CD8-positive, alpha-beta memory T cell (primary cell): ENCODE data around the gene MT1M. TPM values are rescaled to one million over a fixed set of nuclear protein-coding genes. Genes with fewer than 3 reads are reported as not detected.

Experiments
- CTCF ChIA-PET: fragments of 350-600 bp; sonication (Branson Sonifier 250); formaldehyde crosslinking; loops from one replicate; lab custom pipeline; 2021; ENCODE audit warnings: antibody characterized with exemption; lab: Charles Lee
- POLR2A ChIA-PET: fragments of 350-600 bp; sonication (Branson Sonifier 250); formaldehyde crosslinking; loops from one replicate; lab custom pipeline; 2021; ENCODE audit warnings: antibody characterized with exemption; lab: Charles Lee
- DNase-seq, 5 donors: peaks; one replicate each; pipeline versions ENCODE4 v3.0.0 to v3.0.0-alpha.2; 2020 to 2022; ENCODE audit warnings: mixed read lengths in 1 of 5
- H3K27ac ChIP-seq: one replicate; pipeline ENCODE4 v1.7.0; 2013; ENCODE audit warnings: low read depth, mild to moderate bottlenecking, low read length, moderate library complexity
- H3K27me3 ChIP-seq: 2 replicates; pipeline ENCODE4 v1.7.0; 2013; ENCODE audit warnings: low read length, mild to moderate bottlenecking; ENCODE audit not compliant: insufficient read depth, poor library complexity, severe bottlenecking
- H3K36me3 ChIP-seq: 2 replicates; pipeline ENCODE4 v1.7.0; 2013; ENCODE audit warnings: mild to moderate bottlenecking, low read length, moderate library complexity; ENCODE audit not compliant: insufficient read depth
- H3K4me1 ChIP-seq: 2 replicates; pipeline ENCODE4 v1.7.0; 2013; ENCODE audit warnings: mild to moderate bottlenecking, low read length, moderate library complexity; ENCODE audit not compliant: insufficient read depth
- H3K4me3 ChIP-seq: 2 replicates; pipeline ENCODE4 v1.7.0; 2013; ENCODE audit warnings: mild to moderate bottlenecking, low read length
- H3K9me3 ChIP-seq: 2 replicates; pipeline ENCODE4 v1.7.0; 2013; ENCODE audit warnings: mild to moderate bottlenecking, low read length
- H3K27ac Mint-ChIP-seq, 8 donors: one replicate each; pipeline ENCODE4 v1.8.0; 2020 to 2021; ENCODE audit warnings: mixed read lengths in 8 of 8, mild to moderate bottlenecking in 6 of 8, inconsistent platforms in 3 of 8, moderate library complexity in 3 of 8
- H3K27me3 Mint-ChIP-seq, 2 donors: one replicate each; pipeline ENCODE4 v1.8.0; 2020 to 2021; ENCODE audit warnings: mixed read lengths in 2 of 2, mild to moderate bottlenecking in 1 of 2, moderate library complexity in 1 of 2
- H3K36me3 Mint-ChIP-seq, 3 donors: one replicate each; pipeline ENCODE4 v1.8.0; 2020 to 2021; ENCODE audit warnings: mixed read lengths in 3 of 3, inconsistent platforms in 1 of 3, mild to moderate bottlenecking in 1 of 3
- H3K4me1 Mint-ChIP-seq, 3 donors: one replicate each; pipeline ENCODE4 v1.8.0; 2020 to 2021; ENCODE audit warnings: mixed read lengths in 3 of 3, inconsistent platforms in 1 of 3, mild to moderate bottlenecking in 1 of 3
- H3K4me3 Mint-ChIP-seq, 7 donors: one replicate each; pipeline ENCODE4 v1.8.0; 2020 to 2021; ENCODE audit warnings: mixed read lengths in 7 of 7, mild to moderate bottlenecking in 6 of 7, moderate library complexity in 4 of 7, inconsistent platforms in 2 of 7
- H3K9me3 Mint-ChIP-seq, 5 donors: one replicate each; pipeline ENCODE4 v1.8.0; 2020 to 2022; ENCODE audit warnings: mixed read lengths in 5 of 5, mild to moderate bottlenecking in 3 of 5, moderate library complexity in 2 of 5, inconsistent platforms in 1 of 5
- polyA plus RNA-seq: library from polyadenylated mRNA; unstranded; fragments of 300-500 nt; fragmentation: Illumina TruSeq; gene quantifications from one replicate; pipeline ENCODE4 v1.2.3, GENCODE V29; 2021
- total RNA-seq, 2 experiments: library from RNA; stranded (reverse); gene quantifications; one replicate each; pipeline ENCODE4 v1.2.3, GENCODE V29; 2021

The MT1M gene
- total and polyA plus RNA-seq, 3 experiments from 2014 or later = not detected

DNA sequence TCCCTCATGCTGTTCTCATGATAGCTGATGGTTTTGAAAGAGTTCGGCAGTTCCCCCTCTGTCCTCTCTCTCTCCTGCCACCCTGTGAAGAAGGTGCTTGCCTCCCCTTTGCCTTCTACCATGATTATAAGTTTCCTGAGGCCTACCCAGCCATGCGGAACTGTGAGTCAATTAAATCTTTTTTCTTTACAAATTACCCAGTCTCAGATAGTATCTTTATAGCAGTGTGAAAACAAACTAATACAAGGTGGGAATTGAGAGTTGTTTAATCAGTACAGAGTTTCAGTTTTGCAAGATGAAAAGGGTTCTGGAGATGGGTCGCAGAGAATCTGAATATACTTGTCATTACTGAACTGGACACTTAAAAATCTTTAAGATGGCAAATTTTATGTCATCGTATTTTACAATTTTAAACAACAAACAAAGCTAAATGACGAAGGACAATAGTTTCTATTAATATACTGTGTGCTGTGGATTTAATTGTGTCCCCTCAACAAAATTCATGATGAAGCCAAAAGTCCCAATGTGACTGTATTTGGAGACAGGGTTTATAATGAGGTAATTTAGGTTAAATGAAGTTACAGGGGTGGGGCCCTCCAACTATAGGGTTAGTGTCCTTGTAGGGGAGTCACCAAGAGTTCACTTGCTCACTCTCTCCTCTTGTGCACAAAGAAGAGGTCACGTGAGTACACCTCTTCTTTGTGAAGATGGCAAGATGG lies 38.7 kb upstream of the MT1M start:
- H3K4me3 Mint-ChIP-seq = no peak overlapping the region
- Histone ChIP-seq H3K4me1 (peaks cover 3% of the 10 kb centered on the region), H3K27ac (no peak overlapping the region), H3K27me3 (peaks cover 19% of the 10 kb centered on the region), H3K9me3 (no peaks in the 10 kb centered on the region), H3K4me3 (no peak overlapping the region), H3K36me3 (no peaks in the 10 kb centered on the region)
- ChIA-PET POLR2A (no interaction called here), CTCF (no interaction called here)
- no peak for DNase-seq
- H3K27me3 Mint-ChIP-seq = peaks cover 25 to 34% of the 10 kb centered on the region in 2 donors
- H3K27ac Mint-ChIP-seq = no peak overlapping the region
- peaks cover 7 to 15% (median 8%) of the 10 kb centered on the region in 3 donors for H3K4me1 Mint-ChIP-seq
- H3K9me3 Mint-ChIP-seq = no peaks in the 10 kb centered on the region
- H3K36me3 Mint-ChIP-seq = peaks cover 0 to 3% (median 0%) of the 10 kb centered on the region in 3 donors

DNA sequence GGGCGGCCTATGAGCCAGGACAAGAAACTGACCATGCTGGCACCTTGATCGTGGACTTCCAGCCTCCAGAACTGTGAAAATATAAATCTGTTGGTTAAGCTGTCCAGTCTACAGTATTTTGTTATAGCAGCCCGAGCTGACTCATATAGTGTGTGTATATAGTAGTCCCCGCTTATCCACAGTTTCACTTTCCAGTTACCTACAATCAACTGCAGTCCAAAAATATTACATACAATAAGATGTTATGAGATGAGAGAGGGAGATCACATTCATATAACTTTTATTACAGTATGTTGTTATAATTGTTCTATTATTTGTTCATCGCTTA lies 38.2 kb upstream of the MT1M start:
- H3K4me3 ChIP-seq = no peak overlapping the region
- H3K4me3 Mint-ChIP-seq = no peak overlapping the region
- peaks cover 3% of the 10 kb centered on the region for H3K4me1 ChIP-seq
- peaks cover 26 to 31% of the 10 kb centered on the region in 2 donors for H3K27me3 Mint-ChIP-seq
- no peaks in the 10 kb centered on the region for H3K9me3 Mint-ChIP-seq
- POLR2A ChIA-PET = no interaction called here
- CTCF ChIA-PET = no interaction called here
- no peak overlapping the region for H3K27ac ChIP-seq
- H3K27me3 ChIP-seq = peaks cover 15% of the 10 kb centered on the region
- peaks cover 0 to 3% (median 0%) of the 10 kb centered on the region in 3 donors for H3K36me3 Mint-ChIP-seq
- peaks cover 4 to 11% (median 6%) of the 10 kb centered on the region in 3 donors for H3K4me1 Mint-ChIP-seq
- no peaks in the 10 kb centered on the region for H3K36me3 ChIP-seq
- H3K9me3 ChIP-seq = no peaks in the 10 kb centered on the region
- no peak for DNase-seq
- H3K27ac Mint-ChIP-seq = no peak overlapping the region

DNA sequence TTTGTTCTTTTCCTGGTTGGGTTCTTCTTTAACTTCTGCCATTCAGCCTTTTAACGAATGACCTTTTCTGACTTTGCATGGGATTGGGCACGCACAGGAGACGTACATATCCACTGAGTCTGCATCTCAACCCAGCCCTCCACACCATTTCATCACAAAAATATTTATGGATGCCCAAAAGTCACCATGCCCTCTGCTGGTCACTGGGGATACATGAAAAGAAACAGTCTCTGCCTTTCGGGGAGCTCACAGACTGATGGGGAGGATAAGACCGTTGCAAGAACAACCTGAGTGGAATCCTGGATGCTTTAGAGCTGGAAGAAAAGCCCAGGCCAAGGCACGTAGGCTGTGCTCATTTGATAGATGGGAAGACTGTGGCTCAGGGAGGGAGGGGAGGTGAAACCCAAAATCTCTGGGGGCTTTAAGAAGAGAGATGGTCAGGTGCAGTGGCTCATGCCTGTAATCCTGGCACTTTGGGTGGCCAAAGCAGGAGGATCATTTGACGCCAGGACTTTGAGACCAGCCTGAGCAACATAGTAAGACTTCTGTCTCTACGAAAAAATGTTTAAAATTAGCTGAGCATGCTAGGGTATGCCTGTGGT lies 32.0 kb upstream of the MT1M start:
- Histone ChIP-seq H3K4me3 (no peak overlapping the region), H3K27me3 (no peaks in the 10 kb centered on the region), H3K36me3 (no peaks in the 10 kb centered on the region), H3K4me1 (no peaks in the 10 kb centered on the region), H3K9me3 (no peaks in the 10 kb centered on the region), H3K27ac (no peak overlapping the region)
- peak in 2 of 5 donors; percentile 31 to 60 for DNase-seq
- ChIA-PET POLR2A (interaction anchor here (0.6 kb wide), 1 partner anchor 86 kb away, joined by 3 read pairs; no protein-coding TSS in a partner anchor), CTCF (interaction anchor here (0.6 to 2.8 kb wide), 22 partner anchors 9 to 1132 kb away, joined by 3 to 15 read pairs (median 4); partner anchors contain the start of genes BBS2 and MT1E)
- Mint-ChIP-seq H3K4me1 (peaks cover 0 to 6% (median 5%) of the 10 kb centered on the region in 3 donors), H3K4me3 (no peak overlapping the region), H3K27ac (no peak overlapping the region), H3K9me3 (no peaks in the 10 kb centered on the region), H3K27me3 (peaks cover 8 to 10% of the 10 kb centered on the region in 2 donors), H3K36me3 (no peaks in the 10 kb centered on the region)

DNA sequence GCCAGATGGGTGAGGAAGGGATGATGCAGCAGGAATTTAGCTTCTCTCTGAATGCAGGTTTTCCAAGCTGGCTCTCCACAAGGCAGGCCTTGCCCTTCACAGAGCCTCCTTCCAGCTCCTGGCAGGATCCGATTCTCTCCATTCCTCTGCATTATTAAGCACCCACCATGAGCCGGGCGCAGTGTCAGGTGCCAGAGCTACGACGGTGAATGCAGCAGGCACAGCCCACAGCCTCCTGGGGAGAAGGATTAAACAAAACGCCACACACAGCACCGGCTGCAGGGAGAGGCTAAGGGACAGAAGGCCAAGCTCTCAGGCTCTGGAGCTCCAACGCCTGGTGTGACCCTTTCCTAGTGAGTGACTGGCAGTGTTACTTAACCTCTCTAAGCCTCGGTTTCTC lies 31.1 kb upstream of the MT1M start:
- no peaks in the 10 kb centered on the region for H3K36me3 ChIP-seq
- H3K9me3 ChIP-seq = no peaks in the 10 kb centered on the region
- H3K27me3 ChIP-seq = no peaks in the 10 kb centered on the region
- H3K27ac ChIP-seq = no peak overlapping the region
- Mint-ChIP-seq H3K4me1 (peaks cover 0 to 7% (median 5%) of the 10 kb centered on the region in 3 donors), H3K27me3 (peaks cover 8 to 10% of the 10 kb centered on the region in 2 donors), H3K4me3 (no peak overlapping the region), H3K36me3 (no peaks in the 10 kb centered on the region), H3K9me3 (no peaks in the 10 kb centered on the region), H3K27ac (no peak overlapping the region)
- no peaks in the 10 kb centered on the region for H3K4me1 ChIP-seq
- no peak overlapping the region for H3K4me3 ChIP-seq
- CTCF ChIA-PET = interaction anchor here (0.6 to 2.8 kb wide), 20 partner anchors 8 to 287 kb away, joined by 3 to 15 read pairs (median 4); partner anchors contain the start of gene MT1E
- POLR2A ChIA-PET = no interaction called here
- no peak for DNase-seq

DNA sequence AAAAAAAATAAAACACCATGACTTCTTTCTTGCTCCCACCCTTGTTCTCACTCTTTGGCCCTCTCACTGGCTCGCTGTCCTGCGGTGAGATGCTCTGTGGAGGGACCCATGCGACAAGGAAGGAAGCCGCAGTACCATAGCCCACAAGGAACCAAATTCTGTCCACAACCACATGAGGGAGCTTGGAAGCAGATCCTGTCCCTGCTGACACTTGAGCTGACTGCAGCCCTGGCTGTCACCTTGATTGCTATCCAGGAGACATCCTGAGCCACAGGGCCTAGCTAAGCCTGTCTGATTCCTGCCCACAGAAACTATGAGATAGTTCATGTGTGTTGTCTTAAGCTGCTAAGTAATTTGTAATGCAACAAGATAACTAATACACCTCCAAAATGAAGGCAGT lies 28.9 kb upstream of the MT1M start:
- Mint-ChIP-seq H3K4me3 (peak overlapping the region in 1 of 7 donors; percentile 27), H3K4me1 (peaks cover 19 to 27% (median 23%) of the 10 kb centered on the region in 3 donors), H3K27me3 (peaks cover 7 to 10% of the 10 kb centered on the region in 2 donors), H3K36me3 (peaks cover 0 to 2% (median 0%) of the 10 kb centered on the region in 3 donors), H3K27ac (no peak overlapping the region), H3K9me3 (no peaks in the 10 kb centered on the region)
- CTCF ChIA-PET = interaction anchor here (0.7 to 6.5 kb wide), 4 partner anchors 12 to 98 kb away, joined by 3 to 29 read pairs (median 3); no protein-coding TSS in a partner anchor
- no peak overlapping the region for H3K4me3 ChIP-seq
- H3K27ac ChIP-seq = no peak overlapping the region
- H3K9me3 ChIP-seq = no peaks in the 10 kb centered on the region
- POLR2A ChIA-PET = interaction anchor here (0.9 to 1.9 kb wide), 2 partner anchors 79 to 98 kb away, joined by 4 to 6 read pairs; no protein-coding TSS in a partner anchor
- no peaks in the 10 kb centered on the region for H3K36me3 ChIP-seq
- peaks cover 15% of the 10 kb centered on the region for H3K4me1 ChIP-seq
- no peaks in the 10 kb centered on the region for H3K27me3 ChIP-seq
- no peak for DNase-seq

DNA sequence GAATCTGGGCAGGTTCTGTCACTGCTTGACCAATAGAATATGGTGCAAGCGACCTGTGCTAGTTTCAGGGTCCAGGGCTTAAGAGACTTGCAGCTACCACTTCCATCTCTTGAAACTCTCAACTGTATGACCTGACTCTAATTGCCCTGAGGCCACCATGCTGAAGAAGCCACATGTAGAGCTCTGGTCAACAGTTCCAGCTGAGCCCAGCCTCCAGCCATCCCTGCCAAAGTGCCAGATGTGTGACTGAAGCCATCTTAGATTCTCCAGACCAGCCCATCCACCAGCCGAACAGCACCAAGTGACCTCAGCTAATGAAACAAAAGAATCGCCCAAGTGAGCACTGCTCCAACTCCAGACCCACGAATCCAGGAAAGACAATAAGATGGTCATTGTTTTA lies 27.5 kb upstream of the MT1M start:
- Mint-ChIP-seq H3K4me3 (peak overlapping the region in 1 of 7 donors; percentile 24), H3K27ac (peak overlapping the region in 4 of 8 donors; percentile 19 to 72 (median 67)), H3K36me3 (peaks cover 0 to 8% (median 0%) of the 10 kb centered on the region in 3 donors), H3K27me3 (peaks cover 3 to 10% of the 10 kb centered on the region in 2 donors), H3K9me3 (no peaks in the 10 kb centered on the region), H3K4me1 (peaks cover 31 to 39% (median 35%) of the 10 kb centered on the region in 3 donors)
- ChIA-PET CTCF (interaction anchor here (1.1 to 6.5 kb wide), 4 partner anchors 20 to 97 kb away, joined by 4 to 29 read pairs (median 8); partner anchors contain the start of gene MT1E), POLR2A (interaction anchor here (0.7 kb wide), 1 partner anchor 104 kb away, joined by 3 read pairs; no protein-coding TSS in a partner anchor)
- Histone ChIP-seq H3K27ac (no peak overlapping the region), H3K36me3 (no peaks in the 10 kb centered on the region), H3K9me3 (no peaks in the 10 kb centered on the region), H3K4me1 (peaks cover 23% of the 10 kb centered on the region), H3K4me3 (no peak overlapping the region), H3K27me3 (no peaks in the 10 kb centered on the region)
- DNase-seq = no peak

DNA sequence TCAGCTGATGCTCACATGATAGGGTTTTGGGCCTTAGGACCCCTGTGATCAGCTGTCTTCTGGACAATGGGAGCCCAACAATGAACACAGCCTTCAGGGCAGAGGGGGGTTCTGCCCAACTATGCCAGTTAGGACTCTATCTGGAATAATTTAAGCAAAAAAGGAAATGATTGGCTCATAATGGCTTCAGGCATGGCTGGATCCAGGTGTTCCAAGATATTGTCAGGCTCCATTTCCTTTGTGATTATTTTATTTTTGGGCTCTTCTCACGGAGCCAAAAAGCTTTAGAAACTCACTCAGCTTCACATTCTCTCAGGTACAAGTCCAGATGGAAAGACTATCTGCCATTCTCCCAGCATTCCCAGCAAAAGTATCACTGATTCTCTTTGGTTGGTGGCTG lies 27.0 kb upstream of the MT1M start:
- DNase-seq = no peak
- H3K4me1 ChIP-seq = peaks cover 28% of the 10 kb centered on the region
- H3K36me3 ChIP-seq = no peaks in the 10 kb centered on the region
- H3K9me3 ChIP-seq = no peaks in the 10 kb centered on the region
- Mint-ChIP-seq H3K4me3 (peak overlapping the region in 1 of 7 donors; percentile 43), H3K9me3 (no peaks in the 10 kb centered on the region), H3K4me1 (peaks cover 35 to 41% (median 36%) of the 10 kb centered on the region in 3 donors), H3K36me3 (peaks cover 0 to 8% (median 0%) of the 10 kb centered on the region in 3 donors), H3K27me3 (peaks cover 3 to 5% of the 10 kb centered on the region in 2 donors), H3K27ac (peak overlapping the region in 5 of 8 donors; percentile 29 to 98 (median 93))
- no peaks in the 10 kb centered on the region for H3K27me3 ChIP-seq
- no peak overlapping the region for H3K27ac ChIP-seq
- ChIA-PET CTCF (interaction anchor here (1.1 to 6.5 kb wide), 4 partner anchors 20 to 96 kb away, joined by 4 to 29 read pairs (median 8); partner anchors contain the start of gene MT1E), POLR2A (interaction anchor here (0.7 kb wide), 1 partner anchor 103 kb away, joined by 3 read pairs; no protein-coding TSS in a partner anchor)
- H3K4me3 ChIP-seq = no peak overlapping the region
